Gastroesophageal sphincter (tissue), 3 donors: ENCODE measurements around the gene ADAMTS14.

Experiments used
- CTCF ChIP-seq, 4 experiments: fragments of 200-600 bp in 2 of 4; fragments of 450-650 bp in 2 of 4; sonication (generic) in 1 of 4; IDR thresholded peaks; one replicate each; pipeline ENCODE4 v1.5.1; 2017 to 2019; ENCODE audit warnings: antibody characterized with exemption in 4 of 4, mild to moderate bottlenecking in 2 of 4, moderate library complexity in 2 of 4
- EP300 ChIP-seq: sonication (generic); formaldehyde crosslinking; IDR thresholded peaks from one replicate; pipeline ENCODE4 v1.6.1; 2017; ENCODE audit warnings: antibody characterized with exemption, mild to moderate bottlenecking
- POLR2A ChIP-seq, 2 donors: fragments of 450-650 bp; IDR thresholded peaks; one replicate each; pipeline ENCODE4 v1.6.1; 2017; ENCODE audit warnings: antibody characterized with exemption in 2 of 2, mild to moderate bottlenecking in 2 of 2, moderate library complexity in 1 of 2
- POLR2AphosphoS5 ChIP-seq: sonication (generic); formaldehyde crosslinking; IDR thresholded peaks from one replicate; pipeline ENCODE4 v1.6.1; 2017; ENCODE audit warnings: antibody characterized with exemption

GRCh38 chr10:70780370-70780760 lies 108.1 kb downstream of the ADAMTS14 start:
- TF ChIP-seq POLR2AphosphoS5 (no peak), CTCF (IDR thresholded peaks at IDR 0.05) (no peak), POLR2A (IDR thresholded peaks at IDR 0.05) (no peak), EP300 (no peak)
